GM12878 (cell line): ENCODE measurements around the gene TRIM74. TPM values are rescaled to one million over a fixed set of nuclear protein-coding genes. Genes with fewer than 3 reads are reported as not detected.

Experiments used
- ATAC-seq: fragments of 200-7000 bp; cut with Tn5 transposase; 3 replicates; pipeline ENCODE4 v1.9.1; 2020; ENCODE audit warnings: mild to moderate bottlenecking, moderate library complexity
- BruUV-seq: library from RNA; stranded (reverse); fragments of 400-500 nt; replicated peaks from 2 replicates; lab custom pipeline; 2021; lab: Mats Ljungman, UMichigan
- CTCF ChIA-PET: fragments of 300-600 bp; sonication (Branson Sonifier 250); formaldehyde crosslinking; extraction: SDS; loops from one replicate; lab custom pipeline; 2021; ENCODE audit warnings: inconsistent platforms; lab: Yijun Ruan, JAX
- POLR2A ChIA-PET: fragments of 350-600 bp; formaldehyde crosslinking; extraction: SDS; loops from one replicate; lab custom pipeline; 2021; ENCODE audit warnings: inconsistent platforms; lab: Charles Lee
- RAD21 ChIA-PET: fragments of 300-600 bp; sonication (Branson Sonifier 250); formaldehyde crosslinking; loops from one replicate; lab custom pipeline; 2023; ENCODE audit warnings: antibody characterized with exemption; ENCODE audit not compliant: unreplicated experiment; lab: Charles Lee
- SMC1A ChIA-PET: fragments of 300-600 bp; sonication (Branson Sonifier 250); formaldehyde crosslinking; loops from one replicate; lab custom pipeline; 2023; ENCODE audit not compliant: unreplicated experiment, uncharacterized antibody; lab: Charles Lee
- DNase-seq: peaks from one replicate; pipeline ENCODE4 v3.0.0-alpha.2; 2011; ENCODE audit warnings: low read depth, low spot score
- FAIRE-seq: peaks from 3 replicates; lab custom pipeline; 2011; peaks lifted over from hg19 to GRCh38; lab: Jason Lieb, UNC
- H2AFZ ChIP-seq: 2 replicates; pipeline ENCODE4 v1.6.0; 2011; ENCODE audit warnings: low read depth, low read length, control low read depth; ENCODE audit not compliant: control insufficient read depth
- H3K27ac ChIP-seq: 2 replicates; pipeline ENCODE4 v1.5.1; 2011; ENCODE audit warnings: control low read depth; ENCODE audit not compliant: control insufficient read depth, insufficient read depth
- H3K27me3 ChIP-seq, 2 experiments: replicated peaks in 1 of 2; 2 replicates each; pipeline versions ENCODE4 v1.6.0 to v1.6.1; 2011; ENCODE audit warnings: low read length in 1 of 2; ENCODE audit not compliant: control insufficient read depth in 2 of 2, insufficient read depth in 2 of 2
- H3K36me3 ChIP-seq, 2 experiments: 2 replicates each; pipeline ENCODE4 v1.5.1; 2011; ENCODE audit warnings: low read length in 1 of 2; ENCODE audit not compliant: control insufficient read depth in 2 of 2, insufficient read depth in 2 of 2
- H3K4me1 ChIP-seq: 2 replicates; pipeline ENCODE4 v1.6.1; 2011; ENCODE audit warnings: mild to moderate bottlenecking, low read length, moderate library complexity, mixed read lengths; ENCODE audit not compliant: control insufficient read depth, insufficient read depth
- H3K4me2 ChIP-seq: 2 replicates; pipeline ENCODE4 v1.6.0; 2011; ENCODE audit warnings: control low read depth; ENCODE audit not compliant: control insufficient read depth, insufficient read depth
- H3K4me3 ChIP-seq: fragments of 200-600 bp; sonication (generic); 2 replicates; pipeline ENCODE4 v1.5.1; 2016
- H3K79me2 ChIP-seq: 2 replicates; pipeline ENCODE4 v1.6.0; 2011; ENCODE audit warnings: low read length; ENCODE audit not compliant: control insufficient read depth, insufficient read depth
- H3K9ac ChIP-seq: 2 replicates; pipeline ENCODE4 v1.8.0; 2011; ENCODE audit warnings: low read length, control low read depth, mixed read lengths; ENCODE audit not compliant: control insufficient read depth, insufficient read depth
- H3K9me3 ChIP-seq: replicated peaks from 3 replicates; pipeline ENCODE4 v1.5.1; 2011; ENCODE audit warnings: mild to moderate bottlenecking, low read length; ENCODE audit not compliant: control insufficient read depth, insufficient read depth
- H4K20me1 ChIP-seq: 2 replicates; pipeline ENCODE4 v1.6.0; 2011; ENCODE audit not compliant: control insufficient read depth, insufficient read depth
- CBX5 ChIP-seq: sonication (generic); IDR thresholded peaks from 2 replicates; pipeline ENCODE4 v1.6.1; 2016; ENCODE audit warnings: low read depth, moderate library complexity, mild to moderate bottlenecking, inconsistent platforms
- RELA ChIP-seq: fragments of 450-650 bp; IDR thresholded peaks from 2 replicates; pipeline ENCODE4 v1.8.0; 2014; ENCODE audit warnings: borderline replicate concordance; ENCODE audit not compliant: partially characterized antibody
- YY1 ChIP-seq: IDR thresholded peaks from 2 replicates; pipeline ENCODE4 v1.6.1; 2011; ENCODE audit warnings: low read depth, mild to moderate bottlenecking, low read length
- WGBS: methylation state at CpG from one replicate; pipeline ENCODE4 v1.1.6; 2016; ENCODE audit warnings: low lambda C conversion rate; ENCODE audit not compliant: insufficient replicate concordance, insufficient coverage; ENCODE audit errors: missing lambda C conversion rate; 5-methylcytosine and 5-hydroxymethylcytosine counted together
- in situ Hi-C: fragments of 300-500 bp; cut with MboI; formaldehyde crosslinking; loops from 9 replicates; pipeline ENCODE4 v1.14.3; 2018; ENCODE audit warnings: mixed read lengths
- intact Hi-C: fragments of 100-400 bp; cut with micrococcal nuclease; formaldehyde crosslinking; loops from one replicate; pipeline ENCODE4 v1.14.2; 2022; ENCODE audit not compliant: unreplicated experiment
- polyA plus RNA-seq, 11 experiments: library from polyadenylated mRNA; depleted of rRNA in 4 of 11; unstranded in 6 of 11; stranded (reverse) in 5 of 11; fragments of >200 nt; fragmentation: Nextera tagmentation in 4 of 11; fragmentation: Illumina TruSeq in 1 of 11; extraction: Ambion mirVana in 4 of 11; extraction: Trizol in 1 of 11; gene quantifications; 1 replicate in 1 of 11; 2 replicates in 10 of 11; pipeline versions ENCODE4 v1.2.1 to v1.2.3, GENCODE V29; 2011 to 2016; ENCODE audit warnings: inconsistent platforms in 2 of 11, missing spikeins in 2 of 11, low read depth in 1 of 11
- total RNA-seq, 4 experiments: library from RNA; depleted of rRNA in 3 of 4; stranded (reverse); fragments of >200 nt in 3 of 4; fragmentation: Illumina TruSeq in 1 of 4; extraction: Trizol in 1 of 4; gene quantifications; 2 replicates each; pipeline versions ENCODE4 v1.2.1 to v1.2.3, GENCODE V29; 2013 to 2021
- TF ChIP-seq, protein P1 (sequence below): fragments of 450-650 bp; formaldehyde crosslinking; IDR thresholded peaks from 2 replicates; pipeline ENCODE4 v1.4.0; 2020; ENCODE audit warnings: mild to moderate bottlenecking, moderate library complexity
- TF ChIP-seq, protein P2 (sequence below): IDR thresholded peaks from 2 replicates; pipeline ENCODE4 v1.6.1; 2012; ENCODE audit warnings: low read depth, low read length, improper control_type of control experiment
- TF ChIP-seq, protein P3 (sequence below): IDR thresholded peaks from 2 replicates; pipeline ENCODE4 v1.6.1; 2011; ENCODE audit warnings: low read depth, low read length, improper control_type of control experiment, borderline replicate concordance

TRIM74 gene
- total and polyA plus RNA-seq, 10 of the 15 experiments (the other 5 are each of a cell fraction or from before 2014, with no cell fraction given), result 0.10 to 0.48 (median 0.21) TPM; not detected in 6

- TF ChIP-seq, protein P1, sequence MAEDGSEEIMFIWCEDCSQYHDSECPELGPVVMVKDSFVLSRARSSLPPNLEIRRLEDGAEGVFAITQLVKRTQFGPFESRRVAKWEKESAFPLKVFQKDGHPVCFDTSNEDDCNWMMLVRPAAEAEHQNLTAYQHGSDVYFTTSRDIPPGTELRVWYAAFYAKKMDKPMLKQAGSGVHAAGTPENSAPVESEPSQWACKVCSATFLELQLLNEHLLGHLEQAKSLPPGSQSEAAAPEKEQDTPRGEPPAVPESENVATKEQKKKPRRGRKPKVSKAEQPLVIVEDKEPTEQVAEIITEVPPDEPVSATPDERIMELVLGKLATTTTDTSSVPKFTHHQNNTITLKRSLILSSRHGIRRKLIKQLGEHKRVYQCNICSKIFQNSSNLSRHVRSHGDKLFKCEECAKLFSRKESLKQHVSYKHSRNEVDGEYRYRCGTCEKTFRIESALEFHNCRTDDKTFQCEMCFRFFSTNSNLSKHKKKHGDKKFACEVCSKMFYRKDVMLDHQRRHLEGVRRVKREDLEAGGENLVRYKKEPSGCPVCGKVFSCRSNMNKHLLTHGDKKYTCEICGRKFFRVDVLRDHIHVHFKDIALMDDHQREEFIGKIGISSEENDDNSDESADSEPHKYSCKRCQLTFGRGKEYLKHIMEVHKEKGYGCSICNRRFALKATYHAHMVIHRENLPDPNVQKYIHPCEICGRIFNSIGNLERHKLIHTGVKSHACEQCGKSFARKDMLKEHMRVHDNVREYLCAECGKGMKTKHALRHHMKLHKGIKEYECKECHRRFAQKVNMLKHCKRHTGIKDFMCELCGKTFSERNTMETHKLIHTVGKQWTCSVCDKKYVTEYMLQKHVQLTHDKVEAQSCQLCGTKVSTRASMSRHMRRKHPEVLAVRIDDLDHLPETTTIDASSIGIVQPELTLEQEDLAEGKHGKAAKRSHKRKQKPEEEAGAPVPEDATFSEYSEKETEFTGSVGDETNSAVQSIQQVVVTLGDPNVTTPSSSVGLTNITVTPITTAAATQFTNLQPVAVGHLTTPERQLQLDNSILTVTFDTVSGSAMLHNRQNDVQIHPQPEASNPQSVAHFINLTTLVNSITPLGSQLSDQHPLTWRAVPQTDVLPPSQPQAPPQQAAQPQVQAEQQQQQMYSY (CRISPR knock-in tag), result no peak
- TF ChIP-seq, protein P2, sequence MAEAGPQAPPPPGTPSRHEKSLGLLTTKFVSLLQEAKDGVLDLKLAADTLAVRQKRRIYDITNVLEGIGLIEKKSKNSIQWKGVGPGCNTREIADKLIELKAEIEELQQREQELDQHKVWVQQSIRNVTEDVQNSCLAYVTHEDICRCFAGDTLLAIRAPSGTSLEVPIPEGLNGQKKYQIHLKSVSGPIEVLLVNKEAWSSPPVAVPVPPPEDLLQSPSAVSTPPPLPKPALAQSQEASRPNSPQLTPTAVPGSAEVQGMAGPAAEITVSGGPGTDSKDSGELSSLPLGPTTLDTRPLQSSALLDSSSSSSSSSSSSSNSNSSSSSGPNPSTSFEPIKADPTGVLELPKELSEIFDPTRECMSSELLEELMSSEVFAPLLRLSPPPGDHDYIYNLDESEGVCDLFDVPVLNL, result peak; percentile 13; the same call in 1 of the 2 replicates
- peak; percentile 86 for TF ChIP-seq YY1
- TF ChIP-seq CBX5, result 0 out of 2 replicates have a peak, but pooled peaks have one; percentile 29
- peak; percentile 65 for TF ChIP-seq RELA
These were observed 44.3 kb downstream of the TRIM74 start, which contains the start of gene POM121 (continued) for GRCh38 chr7:72924733-72925545.

- H3K4me2 ChIP-seq, result peak overlapping the region; percentile 84
- no peaks in the 10 kb centered on the region for H3K27me3 ChIP-seq
- intact Hi-C loops (no loop called here), in situ Hi-C loops (loop anchor here (5.0 kb wide), 1 partner anchor 97 kb away; the partner anchor contains the start of gene TYW1B)
- no peak for DNase-seq
- no peak for FAIRE-seq
- TF ChIP-seq, protein P3, sequence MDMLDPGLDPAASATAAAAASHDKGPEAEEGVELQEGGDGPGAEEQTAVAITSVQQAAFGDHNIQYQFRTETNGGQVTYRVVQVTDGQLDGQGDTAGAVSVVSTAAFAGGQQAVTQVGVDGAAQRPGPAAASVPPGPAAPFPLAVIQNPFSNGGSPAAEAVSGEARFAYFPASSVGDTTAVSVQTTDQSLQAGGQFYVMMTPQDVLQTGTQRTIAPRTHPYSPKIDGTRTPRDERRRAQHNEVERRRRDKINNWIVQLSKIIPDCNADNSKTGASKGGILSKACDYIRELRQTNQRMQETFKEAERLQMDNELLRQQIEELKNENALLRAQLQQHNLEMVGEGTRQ, result no peak
- BruUV-seq, result TSS peak; percentile 99
- CTCF ChIA-PET, result no interaction called here
- H4K20me1 ChIP-seq, result no peaks in the 10 kb centered on the region
- SMC1A ChIA-PET, result no interaction called here
- H3K79me2 ChIP-seq, result peaks cover 16% of the 10 kb centered on the region
- H3K27ac ChIP-seq, result peak overlapping the region; percentile 63
- peak overlapping the region; percentile 88 for H3K4me3 ChIP-seq
- RAD21 ChIA-PET, result no interaction called here
- POLR2A ChIA-PET, result no interaction called here
- H3K9ac ChIP-seq, result peak overlapping the region; percentile 75
- H3K9me3 ChIP-seq, result no peaks in the 10 kb centered on the region
- WGBS, result 3% methylated on average over 5 of the region's 5 CpGs
- peaks cover 3 to 14% of the 10 kb centered on the region in 2 experiments for H3K36me3 ChIP-seq
- ATAC-seq, result peak; percentile 55
- H2AFZ ChIP-seq, result peak overlapping the region; percentile 87
- H3K4me1 ChIP-seq, result peaks cover 6% of the 10 kb centered on the region; the same call in 1 of the 2 replicates
These were observed 44.9 kb downstream of the TRIM74 start for GRCh38 chr7:72924386-72924732.
